GM06990 (cell line): ENCODE data around the gene NQO1.

ENCODE experiments used
- DNase-seq: peaks from one replicate; pipeline ENCODE4 v3.0.0-alpha.2; 2011; ENCODE audit not compliant: insufficient read length; ENCODE audit errors: extremely low read depth
- H3K27me3 ChIP-seq: replicated peaks from 2 replicates; pipeline ENCODE4 v1.6.0; 2011; ENCODE audit warnings: low read length; ENCODE audit not compliant: control insufficient read depth, insufficient read depth
- H3K36me3 ChIP-seq: 2 replicates; pipeline ENCODE4 v1.5.1; 2011; ENCODE audit warnings: low read length; ENCODE audit not compliant: control insufficient read depth, insufficient read depth
- H3K4me3 ChIP-seq: replicated peaks from 2 replicates; pipeline ENCODE4 v1.5.1; 2011; ENCODE audit warnings: low read depth, mild to moderate bottlenecking, control low read depth, low read length
- CTCF ChIP-seq: IDR thresholded peaks from 2 replicates; pipeline ENCODE4 v1.5.1; 2011; ENCODE audit warnings: low read length, control low read depth, mild to moderate bottlenecking, inconsistent platforms; ENCODE audit not compliant: insufficient read depth, poor library complexity, severe bottlenecking

Gene NQO1

GRCh38 chr16:69712914-69713581 is 13.3 kb downstream of the NQO1 start:
- Histone ChIP-seq H3K4me3 (no peak overlapping the region), H3K27me3 (no peaks in the 10 kb centered on the region), H3K36me3 (peaks cover 8% of the 10 kb centered on the region)
- DNase-seq: no peak
- TF ChIP-seq CTCF: no peak

DNA sequence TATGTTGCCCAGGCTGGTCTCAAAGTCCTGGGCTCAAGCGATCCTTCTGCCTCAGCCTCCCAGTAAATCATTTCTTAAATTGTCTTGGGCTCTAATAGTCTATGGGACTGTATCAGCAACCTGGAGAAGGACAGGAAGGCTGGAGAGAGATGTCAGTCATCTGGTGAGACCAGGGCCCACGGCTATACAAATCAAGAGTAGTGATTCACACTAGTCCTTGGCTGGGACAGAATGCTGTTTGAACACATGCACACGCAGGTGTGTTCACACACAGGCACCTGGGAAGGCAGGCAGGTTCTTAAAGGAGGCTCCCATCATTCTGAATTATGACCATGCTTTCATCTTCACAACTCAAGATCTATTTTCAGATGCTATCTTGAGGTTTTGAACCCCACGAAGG is 14.1 kb downstream of the NQO1 start:
- Histone ChIP-seq H3K4me3 (no peak overlapping the region), H3K36me3 (peaks cover 9% of the 10 kb centered on the region), H3K27me3 (no peaks in the 10 kb centered on the region)
- no peak for TF ChIP-seq CTCF
- DNase-seq: no peak

DNA sequence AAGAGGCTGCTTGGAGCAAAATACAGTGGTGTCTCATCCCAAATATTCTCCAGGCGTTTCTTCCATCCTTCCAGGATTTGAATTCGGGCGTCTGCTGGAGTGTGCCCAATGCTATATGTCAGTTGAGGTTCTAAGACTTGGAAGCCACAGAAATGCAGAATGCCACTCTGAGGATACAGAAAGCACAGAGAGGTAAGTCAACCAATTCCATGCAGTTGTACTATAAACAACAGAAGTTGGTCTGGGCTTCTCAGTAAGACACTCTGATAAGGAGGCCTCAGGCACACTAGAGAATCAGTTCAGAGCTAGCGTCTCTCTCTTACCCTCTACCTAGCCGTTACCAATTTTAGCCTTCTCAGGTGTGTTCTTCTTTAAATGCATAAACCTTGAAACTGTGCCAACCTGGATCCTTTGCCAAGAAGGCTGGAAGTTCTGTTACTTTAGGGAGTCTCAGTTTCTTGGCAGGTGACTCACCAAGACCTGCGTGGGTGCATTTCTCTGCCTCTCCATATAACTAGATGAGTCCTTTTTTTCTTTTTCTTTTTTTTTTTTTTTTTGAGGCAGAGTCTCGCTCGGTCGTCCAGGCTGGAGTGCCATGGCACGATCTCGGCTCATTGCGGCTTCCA is 15.1 kb downstream of the NQO1 start:
- no peak for TF ChIP-seq CTCF
- Histone ChIP-seq H3K27me3 (no peaks in the 10 kb centered on the region), H3K36me3 (peaks cover 9% of the 10 kb centered on the region), H3K4me3 (no peak overlapping the region)
- no peak for DNase-seq

DNA sequence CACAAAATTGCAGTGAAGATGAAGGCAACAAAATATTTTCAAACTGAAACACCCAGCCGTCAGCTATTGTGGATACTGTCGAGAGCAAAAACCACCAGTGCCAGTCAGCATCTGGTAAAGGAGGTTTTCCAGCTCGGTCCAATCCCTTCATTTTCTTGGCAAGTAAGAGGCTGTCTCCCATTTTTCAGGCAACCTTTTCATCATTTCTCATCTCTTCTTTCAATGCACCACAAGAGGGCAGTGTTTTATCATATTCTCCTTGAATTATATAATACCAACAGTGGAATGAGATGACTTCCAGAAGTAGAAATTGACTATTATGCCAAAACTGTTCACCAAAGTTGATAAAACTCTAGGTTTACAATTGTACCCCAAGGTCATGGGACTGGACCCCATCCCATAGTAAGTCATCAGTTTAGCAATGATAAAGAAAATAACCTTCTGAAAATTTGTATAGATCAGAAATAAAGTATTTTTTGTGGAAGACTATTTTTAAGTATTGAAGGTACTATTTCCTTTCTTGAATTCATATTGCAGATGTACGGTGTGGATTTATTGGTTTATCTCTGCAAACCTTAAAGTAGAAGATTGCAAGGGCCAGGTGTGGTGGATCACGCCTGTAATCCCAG is 16.8 kb downstream of the NQO1 start:
- H3K36me3 ChIP-seq: peaks cover 6% of the 10 kb centered on the region

DNA sequence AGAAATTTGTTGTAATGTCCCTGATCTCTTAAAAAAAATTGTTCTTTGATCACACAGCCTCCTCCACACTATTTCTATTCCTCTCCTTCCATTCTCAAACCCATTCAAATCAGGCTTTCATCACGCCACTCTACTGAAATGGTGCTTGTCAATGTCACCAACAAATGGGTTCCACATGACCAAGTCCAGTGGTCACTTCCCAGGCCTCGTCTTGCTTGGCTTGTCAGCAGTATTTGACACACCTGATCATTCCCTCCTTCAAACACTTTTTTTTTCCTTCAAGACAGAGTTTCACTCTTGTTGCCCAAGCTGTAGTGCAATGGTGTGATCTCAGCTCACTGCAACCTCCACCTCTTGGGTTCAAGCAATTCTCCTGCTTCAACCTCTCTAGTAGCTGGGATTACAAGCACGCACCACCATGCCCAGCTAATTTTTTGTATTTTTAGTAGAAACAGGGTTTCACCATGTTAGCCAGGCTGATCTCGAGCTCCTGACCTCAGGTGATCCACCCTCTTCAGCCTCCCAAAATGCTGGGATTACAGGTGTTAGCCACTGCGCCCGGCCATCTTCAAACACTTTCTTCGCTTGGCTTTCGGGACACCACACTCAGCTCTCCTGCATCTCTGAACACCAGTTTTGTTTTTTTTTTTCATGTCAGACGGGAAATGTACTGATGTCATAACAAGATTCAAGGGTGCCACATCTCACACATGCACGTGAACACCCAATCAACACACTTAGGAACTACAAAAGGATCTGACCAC is 18.3 kb downstream of the NQO1 start:
- Histone ChIP-seq H3K4me3 (no peak overlapping the region), H3K36me3 (peaks cover 6% of the 10 kb centered on the region), H3K27me3 (no peaks in the 10 kb centered on the region)
- no peak for TF ChIP-seq CTCF
- no peak for DNase-seq

More for the DNA sequence above, 16.8 kb downstream of the NQO1 start:
- TF ChIP-seq CTCF: peak; percentile 54
- no peak for DNase-seq
- Histone ChIP-seq H3K27me3 (no peaks in the 10 kb centered on the region), H3K4me3 (no peak overlapping the region)
